Upper lobe of left lung (tissue), 6 donors: ENCODE results near the gene AKNA. TPM values are rescaled to one million over a fixed set of nuclear protein-coding genes. Genes with fewer than 3 reads are reported as not detected.
A peak's percentile ranks its signal among the peaks of the same experiment; 100 is the strongest.
"Not testable (repeated sequence)": the region's sequence is repeated elsewhere in the genome, so short reads cannot be mapped to it uniquely, and the experiment has no call there.

Experiments
- ATAC-seq, 2 donors: fragments of 200-7000 bp; cut with Tn5 transposase; one replicate each; pipeline ENCODE4 v1.9.1; 2022; ENCODE audit warnings: mild to moderate bottlenecking in 2 of 2, moderate library complexity in 2 of 2; ENCODE audit not compliant: low FRiP score in 2 of 2
- DNase-seq, 2 donors: peaks; one replicate each; pipeline ENCODE4 v3.0.0-alpha.2; 2019 to 2020
- H3K27ac ChIP-seq, 4 donors: fragments of 200-600 bp; sonication (generic); one replicate each; pipeline ENCODE4 v1.5.1; 2016 to 2019
- H3K27me3 ChIP-seq, 4 donors: fragments of 200-600 bp; sonication (generic); one replicate each; pipeline ENCODE4 v1.5.1; 2017 to 2019
- H3K36me3 ChIP-seq, 4 donors: fragments of 200-600 bp; sonication (generic); one replicate each; pipeline ENCODE4 v1.5.1; 2016 to 2019
- H3K4me1 ChIP-seq, 4 donors: fragments of 200-600 bp; sonication (generic); one replicate each; pipeline ENCODE4 v1.5.1; 2018 to 2019
- H3K4me3 ChIP-seq, 4 donors: fragments of 200-600 bp; sonication (generic); one replicate each; pipeline ENCODE4 v1.5.1; 2017 to 2019; ENCODE audit warnings: mild to moderate bottlenecking in 2 of 4, moderate library complexity in 1 of 4
- H3K9me3 ChIP-seq, 4 donors: fragments of 200-600 bp; sonication (generic); one replicate each; pipeline ENCODE4 v1.5.1; 2018 to 2019
- EP300 ChIP-seq, 4 donors: sonication (generic); formaldehyde crosslinking; IDR thresholded peaks; one replicate each; pipeline ENCODE4 v1.5.1; 2017; ENCODE audit warnings: antibody characterized with exemption in 4 of 4, control low read depth in 2 of 4
- POLR2A ChIP-seq, 4 donors: fragments of 450-650 bp; IDR thresholded peaks; one replicate each; pipeline ENCODE4 v1.5.1; 2016 to 2017; ENCODE audit warnings: antibody characterized with exemption in 4 of 4, mild to moderate bottlenecking in 2 of 4
- POLR2AphosphoS5 ChIP-seq, 2 donors: sonication (generic); formaldehyde crosslinking; IDR thresholded peaks; one replicate each; pipeline ENCODE4 v1.5.1; 2017; ENCODE audit warnings: antibody characterized with exemption in 2 of 2
- WGBS, 2 donors: methylation state at CpG; one replicate each; pipeline ENCODE4 v1.1.5; 2017 to 2018; 5-methylcytosine and 5-hydroxymethylcytosine counted together
- total RNA-seq, 6 donors: library from RNA; depleted of rRNA in 4 of 6; stranded (reverse); fragments of >200 nt in 4 of 6; gene quantifications; one replicate each; pipeline versions ENCODE4 v1.1.0 to v1.2.1, GENCODE V29; 2016 to 2021
- TF ChIP-seq, protein P1 (sequence below), 6 experiments: fragments of 450-650 bp in 4 of 6; fragments of 200-600 bp in 2 of 6; sonication (generic) in 2 of 6; IDR thresholded peaks; one replicate each; pipeline ENCODE4 v1.5.1; 2016 to 2019; ENCODE audit warnings: antibody characterized with exemption in 6 of 6
- donor health status: DM: no; HTN: no; CAD: no; lungs with moderate emphysema.
- donor health status: DM: no; HTN: yes; CAD: no; lungs with severe emphysema.

The AKNA gene
- total RNA-seq, 6 donors from 2014 or later = 38.3 to 152 (median 61.5) TPM

GRCh38 chr9:114332474-114333040 is 55.2 kb downstream of the AKNA start:
- H3K27me3 ChIP-seq, H3K27ac ChIP-seq, H3K9me3 ChIP-seq, H3K4me1 ChIP-seq, DNase-seq, H3K4me3 ChIP-seq, ATAC-seq: not testable (repeated sequence)
- H3K36me3 ChIP-seq = peaks cover 6 to 33% (median 25%) of the 10 kb centered on the region in 4 donors
- peak in 1 of 4 donors; percentile 12 for TF ChIP-seq POLR2A (IDR thresholded peaks at IDR 0.05)
- WGBS, 2 donors = 78 to 88% methylated on average over 2 to 4 of the region's 4 CpGs

DNA sequence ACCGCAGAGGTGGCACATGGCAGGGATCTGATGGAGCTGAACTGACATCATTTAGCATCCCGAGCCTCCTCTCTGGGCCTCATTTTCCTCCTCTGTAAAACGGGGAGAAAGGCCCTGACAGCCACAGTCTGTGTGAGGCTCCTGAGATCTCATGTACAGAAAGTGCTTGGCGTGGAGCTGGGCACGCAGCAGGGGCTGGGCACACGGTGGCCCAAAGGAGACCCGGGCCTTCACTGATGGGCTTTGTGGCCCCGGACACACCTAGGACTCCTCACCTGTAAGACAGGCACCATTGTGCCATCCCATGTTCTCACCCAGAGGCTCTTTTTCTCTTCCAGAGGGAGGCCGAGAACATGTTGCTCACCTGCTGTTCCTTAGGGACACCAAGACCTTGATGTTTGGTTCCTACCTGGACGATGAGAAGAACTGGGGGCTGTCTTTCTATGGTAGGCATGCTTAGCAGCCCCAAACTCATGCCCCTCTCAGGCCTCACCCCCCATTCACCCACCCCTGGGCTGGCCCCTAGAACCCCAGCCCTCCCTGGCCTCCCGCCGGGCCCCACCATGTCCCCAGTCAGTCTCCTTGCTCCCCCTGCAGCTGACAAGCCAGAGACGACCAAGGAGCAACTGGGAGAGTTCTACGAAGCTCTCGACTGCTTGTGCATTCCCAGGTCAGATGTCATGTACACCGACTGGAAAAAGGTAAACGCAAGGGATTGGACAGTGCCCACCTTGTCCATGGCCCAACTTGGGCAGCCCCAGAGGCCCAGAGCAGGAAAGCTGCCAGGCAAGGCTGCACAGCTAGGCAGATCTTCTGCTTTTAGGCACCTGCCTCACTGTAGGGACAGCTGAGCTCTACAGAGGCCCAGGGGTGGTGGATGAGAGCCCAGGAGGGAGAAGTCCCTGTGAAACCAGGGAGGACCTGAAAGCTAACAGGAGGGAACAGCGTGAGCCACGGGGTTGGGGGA is 56.3 kb downstream of the AKNA start:
- peak in 1 of 4 donors; percentile 9 for TF ChIP-seq POLR2A (IDR thresholded peaks at IDR 0.05)
- ATAC-seq, H3K27me3 ChIP-seq, H3K4me1 ChIP-seq, H3K27ac ChIP-seq, H3K4me3 ChIP-seq, DNase-seq, H3K9me3 ChIP-seq: not testable (repeated sequence)
- peaks cover 2 to 22% (median 14%) of the 10 kb centered on the region in 4 donors for H3K36me3 ChIP-seq
- WGBS, 2 donors = 74 to 79% methylated on average over 2 to 17 of the region's 19 CpGs

GRCh38 chr9:114330636-114331035 is 57.1 kb downstream of the AKNA start:
- Histone ChIP-seq H3K27me3 (no peaks in the 10 kb centered on the region), H3K9me3 (no peaks in the 10 kb centered on the region), H3K27ac (no peak overlapping the region), H3K36me3 (peaks cover 0 to 13% (median 10%) of the 10 kb centered on the region in 4 donors), H3K4me3 (no peak overlapping the region), H3K4me1 (no peaks in the 10 kb centered on the region)
- TF ChIP-seq POLR2AphosphoS5 (IDR thresholded peaks at IDR 0.05) (no peak), EP300 (IDR thresholded peaks at IDR 0.05) (no peak), POLR2A (IDR thresholded peaks at IDR 0.05) (no peak)
- TF ChIP-seq, protein P1, sequence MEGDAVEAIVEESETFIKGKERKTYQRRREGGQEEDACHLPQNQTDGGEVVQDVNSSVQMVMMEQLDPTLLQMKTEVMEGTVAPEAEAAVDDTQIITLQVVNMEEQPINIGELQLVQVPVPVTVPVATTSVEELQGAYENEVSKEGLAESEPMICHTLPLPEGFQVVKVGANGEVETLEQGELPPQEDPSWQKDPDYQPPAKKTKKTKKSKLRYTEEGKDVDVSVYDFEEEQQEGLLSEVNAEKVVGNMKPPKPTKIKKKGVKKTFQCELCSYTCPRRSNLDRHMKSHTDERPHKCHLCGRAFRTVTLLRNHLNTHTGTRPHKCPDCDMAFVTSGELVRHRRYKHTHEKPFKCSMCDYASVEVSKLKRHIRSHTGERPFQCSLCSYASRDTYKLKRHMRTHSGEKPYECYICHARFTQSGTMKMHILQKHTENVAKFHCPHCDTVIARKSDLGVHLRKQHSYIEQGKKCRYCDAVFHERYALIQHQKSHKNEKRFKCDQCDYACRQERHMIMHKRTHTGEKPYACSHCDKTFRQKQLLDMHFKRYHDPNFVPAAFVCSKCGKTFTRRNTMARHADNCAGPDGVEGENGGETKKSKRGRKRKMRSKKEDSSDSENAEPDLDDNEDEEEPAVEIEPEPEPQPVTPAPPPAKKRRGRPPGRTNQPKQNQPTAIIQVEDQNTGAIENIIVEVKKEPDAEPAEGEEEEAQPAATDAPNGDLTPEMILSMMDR (IDR thresholded peaks at IDR 0.05) = no peak
- ATAC-seq = no peak
- no peak for DNase-seq
- 70 to 78% methylated on average over 10 of the region's 10 CpGs for WGBS, 2 donors

DNA sequence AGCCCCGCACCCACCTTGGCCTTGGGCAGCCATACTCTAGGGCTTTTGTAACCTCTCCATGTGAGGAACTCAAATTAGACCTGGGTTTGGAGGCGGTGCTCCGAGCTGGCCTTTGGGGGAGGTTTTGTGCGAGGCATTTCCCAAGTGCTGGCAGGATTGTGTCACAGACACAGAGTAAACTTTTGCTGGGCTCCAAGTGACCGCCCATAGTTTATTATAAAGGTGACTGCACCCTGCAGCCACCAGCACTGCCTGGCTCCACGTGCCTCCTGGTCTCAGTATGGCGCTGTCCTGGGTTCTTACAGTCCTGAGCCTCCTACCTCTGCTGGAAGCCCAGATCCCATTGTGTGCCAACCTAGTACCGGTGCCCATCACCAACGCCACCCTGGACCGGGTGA is 58.2 kb downstream of the AKNA start, which contains the start of gene ORM2:
TSS of gene ORM2 (plus strand) at position 245 of the 398 bp plus-strand sequence. CDS start at position 281, 36 bp downstream.
- H3K36me3 ChIP-seq, H3K4me3 ChIP-seq, H3K27me3 ChIP-seq, H3K4me1 ChIP-seq, DNase-seq, H3K9me3 ChIP-seq: not testable (repeated sequence)
- no CpG with 5 or more reads among the region's 10 CpGs for WGBS, 2 donors
- peak; percentile 42 to 74 for ATAC-seq
- peak within 1 kb of the TSS in 1 of 4 donors; percentile 49 for H3K27ac ChIP-seq

DNA sequence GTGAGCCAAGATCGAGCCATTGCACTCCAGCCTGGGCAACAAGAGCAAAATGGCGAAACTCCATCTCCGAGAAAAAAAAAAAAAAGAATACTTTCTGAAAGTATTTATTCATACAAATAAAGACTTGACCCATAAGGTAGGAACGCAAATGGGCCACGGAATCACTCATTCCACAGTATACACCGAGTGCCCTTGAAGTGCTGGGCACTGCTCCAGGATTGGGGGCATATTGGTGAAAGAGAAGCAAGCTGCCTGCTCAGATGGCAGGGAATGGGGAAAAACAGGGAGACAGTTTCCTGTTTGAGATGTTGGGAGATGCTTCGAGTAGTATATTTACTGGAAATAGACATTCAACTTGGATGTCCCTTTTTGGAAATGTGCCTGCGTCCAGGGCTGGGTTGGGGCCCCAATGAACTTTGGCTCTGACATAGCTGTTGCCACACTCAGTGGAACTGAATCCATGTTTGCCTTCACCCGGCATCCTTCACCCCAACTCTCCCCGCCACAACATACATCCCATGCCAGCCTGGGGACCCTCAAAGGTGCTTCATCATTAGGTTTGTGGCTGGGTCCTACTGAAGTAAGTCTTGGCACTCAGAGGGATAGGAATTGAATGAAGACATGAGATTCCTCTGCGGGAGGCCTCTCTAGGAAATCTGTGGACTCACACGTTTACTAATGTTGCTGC is 58.7 kb downstream of the AKNA start:
- not testable (repeated sequence) for ATAC-seq, H3K4me3 ChIP-seq, H3K9me3 ChIP-seq, DNase-seq, H3K36me3 ChIP-seq, H3K27me3 ChIP-seq, H3K4me1 ChIP-seq
- peak overlapping the region in 1 of 4 donors; percentile 49 for H3K27ac ChIP-seq
- 44 to 74% methylated on average over 10 of the region's 12 CpGs for WGBS, 2 donors

DNA sequence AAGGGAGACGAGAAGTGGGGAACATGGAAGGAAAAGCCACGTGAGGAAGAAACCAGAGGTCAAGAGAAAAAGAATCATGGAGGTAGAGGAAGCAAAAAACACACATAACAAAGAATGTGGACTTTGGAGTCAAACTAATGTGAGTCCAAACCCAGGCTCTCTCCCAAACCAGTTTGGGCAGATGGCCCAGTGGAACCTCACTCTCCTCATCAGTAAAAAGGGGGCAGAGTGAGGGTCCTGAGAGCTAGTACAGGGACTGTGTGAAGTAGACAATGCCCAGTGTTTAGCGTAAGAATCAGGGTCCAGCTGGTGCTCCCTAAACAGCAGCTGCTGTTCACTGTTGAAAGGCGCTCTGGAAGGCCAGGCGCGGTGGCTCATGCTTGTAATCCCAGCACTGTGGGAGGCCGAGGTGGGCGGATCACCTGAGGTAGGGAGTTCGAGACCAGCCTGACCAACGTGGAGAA is 59.4 kb downstream of the AKNA start:
- H3K36me3 ChIP-seq, H3K4me3 ChIP-seq, H3K27me3 ChIP-seq, H3K4me1 ChIP-seq, ATAC-seq, DNase-seq, H3K9me3 ChIP-seq: not testable (repeated sequence)
- 85 to 87% methylated on average over 10 of the region's 10 CpGs for WGBS, 2 donors
- peak overlapping the region in 1 of 4 donors; percentile 49 for H3K27ac ChIP-seq

GRCh38 chr9:114327749-114328148 is 60.0 kb downstream of the AKNA start:
- Histone ChIP-seq H3K27me3 (no peaks in the 10 kb centered on the region), H3K4me3 (no peak overlapping the region), H3K27ac (no peak overlapping the region), H3K36me3 (no peaks in the 10 kb centered on the region), H3K9me3 (no peaks in the 10 kb centered on the region), H3K4me1 (no peaks in the 10 kb centered on the region)
- TF ChIP-seq POLR2AphosphoS5 (IDR thresholded peaks at IDR 0.05) (no peak), EP300 (IDR thresholded peaks at IDR 0.05) (no peak), POLR2A (IDR thresholded peaks at IDR 0.05) (no peak)
- TF ChIP-seq, protein P1 (IDR thresholded peaks at IDR 0.05) = no peak
- ATAC-seq (no peak), DNase-seq (no peak)
- 96 to 100% methylated on average over 1 to 8 of the region's 8 CpGs for WGBS, 2 donors

GRCh38 chr9:114325684-114326254 is 62.0 kb downstream of the AKNA start:
- DNase-seq, H3K4me3 ChIP-seq, H3K27ac ChIP-seq, H3K36me3 ChIP-seq, ATAC-seq, H3K27me3 ChIP-seq, H3K4me1 ChIP-seq, H3K9me3 ChIP-seq: not testable (repeated sequence)
- 78 to 85% methylated on average over 3 of the region's 3 CpGs for WGBS, 2 donors

- H3K4me1 ChIP-seq, H3K4me3 ChIP-seq, ATAC-seq, H3K27me3 ChIP-seq, DNase-seq, H3K36me3 ChIP-seq, H3K9me3 ChIP-seq, H3K27ac ChIP-seq: not testable (repeated sequence)
- 84 to 89% methylated on average over 6 to 7 of the region's 9 CpGs for WGBS, 2 donors
Measured at GRCh38 chr9:114324965-114325364, 62.8 kb downstream of the AKNA start.
